KOPT-K1 (cell line): Measurements from ENCODE around the gene PADI2.

Source experiments
- H3K27ac ChIP-seq: fragments of 200-600 bp; sonication (generic); 2 replicates; pipeline ENCODE4 v1.5.1; 2016; ENCODE audit warnings: antibody characterized with exemption, mild to moderate bottlenecking, low read depth, low read length; ENCODE audit not compliant: poor library complexity, severe bottlenecking
- H3K36me3 ChIP-seq: fragments of 200-600 bp; sonication (generic); 2 replicates; pipeline ENCODE4 v1.5.1; 2017; ENCODE audit warnings: antibody characterized with exemption, mild to moderate bottlenecking, low read length, moderate library complexity; ENCODE audit not compliant: insufficient read depth
- H3K9me3 ChIP-seq: fragments of 200-600 bp; sonication (generic); 2 replicates; pipeline ENCODE4 v1.5.1; 2017; ENCODE audit warnings: antibody characterized with exemption, low read length, mild to moderate bottlenecking; ENCODE audit not compliant: insufficient read depth, poor library complexity, severe bottlenecking

Gene PADI2

DNA sequence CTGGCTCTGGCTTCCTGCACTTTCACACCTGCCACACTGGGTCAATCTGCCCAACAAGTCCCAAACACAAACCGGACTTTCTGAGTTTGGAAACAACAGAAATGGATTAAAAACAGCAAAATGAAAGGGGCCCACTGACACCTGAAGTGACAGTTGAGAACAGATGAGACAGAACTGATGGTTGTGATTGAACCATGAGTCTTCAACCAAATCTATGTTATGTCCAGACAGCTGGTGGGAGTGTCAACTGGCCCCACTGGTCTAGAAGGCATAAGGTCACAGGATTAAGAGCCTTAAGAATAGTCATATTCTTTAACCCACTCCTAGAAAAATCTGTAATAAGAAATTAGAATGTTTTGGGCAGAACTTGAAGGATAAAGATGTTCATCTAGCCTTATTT, 94.5 kb downstream of the PADI2 start:
- Histone ChIP-seq H3K27ac (no peak overlapping the region), H3K36me3 (peaks cover 100% of the 10 kb centered on the region)

DNA sequence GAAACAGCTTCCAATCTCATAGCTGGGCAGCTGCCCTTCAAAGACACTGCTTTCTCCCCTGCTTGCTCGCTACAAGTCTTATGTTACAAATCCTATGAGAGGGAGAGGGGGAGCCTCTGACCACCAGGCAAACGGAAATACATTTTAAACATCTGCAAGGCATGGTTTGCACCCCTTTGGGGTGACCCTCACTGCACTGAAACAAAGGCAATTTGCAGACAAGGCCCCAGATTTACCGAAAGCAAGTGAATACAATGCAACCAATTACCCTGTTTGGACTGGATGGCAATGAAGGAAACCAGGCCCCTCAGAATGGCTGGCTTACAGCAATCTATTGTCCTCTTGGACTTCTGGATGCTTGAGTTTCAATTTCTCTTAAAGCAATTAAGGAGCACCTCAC, 95.7 kb downstream of the PADI2 start:
- no peaks in the 10 kb centered on the region for H3K9me3 ChIP-seq
- H3K36me3 ChIP-seq: peaks cover 100% of the 10 kb centered on the region
- no peak overlapping the region for H3K27ac ChIP-seq

More for the DNA sequence above, 94.5 kb downstream of the PADI2 start:
- H3K9me3 ChIP-seq: no peaks in the 10 kb centered on the region

GRCh38 chr1:17023102-17023501, 96.1 kb downstream of the PADI2 start:
- Histone ChIP-seq H3K36me3 (peaks cover 100% of the 10 kb centered on the region), H3K27ac (no peak overlapping the region), H3K9me3 (no peaks in the 10 kb centered on the region)

DNA sequence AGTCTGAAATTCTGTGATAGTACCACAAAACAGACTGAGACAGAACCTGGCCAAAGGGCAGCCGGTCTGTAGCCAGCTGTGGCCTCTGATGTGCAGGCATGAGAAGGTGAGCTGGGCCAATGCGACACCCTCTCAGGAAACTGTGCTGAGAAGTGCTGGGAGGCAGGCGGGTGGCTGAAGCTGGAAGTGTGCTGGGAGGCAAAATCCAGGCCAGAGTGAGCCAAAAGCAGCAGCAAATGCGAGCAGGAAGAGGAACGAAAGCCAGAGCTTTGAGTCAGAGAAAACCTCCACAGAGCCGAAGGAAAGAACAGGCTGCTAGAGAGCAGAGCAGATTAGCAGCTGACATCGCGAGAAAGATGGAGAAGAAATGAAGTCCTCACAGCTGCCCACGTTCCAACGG, 97.4 kb downstream of the PADI2 start:
- H3K9me3 ChIP-seq: no peaks in the 10 kb centered on the region
- no peak overlapping the region for H3K27ac ChIP-seq
- peaks cover 93% of the 10 kb centered on the region for H3K36me3 ChIP-seq

DNA sequence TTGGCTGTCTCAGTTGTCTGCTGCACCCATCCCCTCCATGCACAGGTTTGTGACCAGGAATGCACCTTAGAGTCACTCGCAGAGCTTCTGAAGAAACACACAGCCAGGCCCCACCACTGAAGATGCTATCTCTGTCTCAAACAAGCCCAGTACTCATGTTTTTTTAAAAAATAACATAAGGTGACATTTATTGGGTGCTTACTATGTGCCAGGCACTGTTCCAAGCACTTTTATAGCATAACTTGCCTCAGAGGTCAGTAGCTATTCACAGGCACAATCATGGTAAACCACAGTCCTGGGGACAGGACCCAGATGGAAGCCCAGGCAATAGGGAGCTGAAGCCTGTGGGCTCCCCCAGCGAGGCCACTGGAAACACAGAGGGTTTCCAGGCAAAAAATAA, 98.7 kb downstream of the PADI2 start:
- no peak overlapping the region for H3K27ac ChIP-seq
- H3K36me3 ChIP-seq: peaks cover 79% of the 10 kb centered on the region
- no peaks in the 10 kb centered on the region for H3K9me3 ChIP-seq

DNA sequence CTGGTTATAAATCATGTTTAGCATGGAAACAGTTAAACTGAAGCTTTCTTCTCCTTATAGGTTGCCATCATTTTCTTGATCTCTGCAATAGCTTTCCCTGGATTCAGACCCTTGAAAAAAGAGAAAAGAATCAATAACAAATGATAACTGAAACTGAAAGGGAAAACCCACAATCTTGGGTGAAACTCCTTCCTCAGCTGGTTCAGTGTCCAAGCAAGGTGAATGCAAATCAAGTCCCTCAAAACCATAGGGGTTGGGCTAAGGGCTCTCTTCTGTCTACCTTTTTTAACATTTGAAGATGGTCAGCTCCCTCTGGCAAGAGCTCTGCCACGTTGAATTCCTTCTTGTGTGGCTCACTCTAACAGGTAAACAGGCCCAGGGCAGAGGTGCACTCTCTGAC, 100.4 kb downstream of the PADI2 start:
- Histone ChIP-seq H3K9me3 (no peaks in the 10 kb centered on the region), H3K36me3 (peaks cover 62% of the 10 kb centered on the region), H3K27ac (no peak overlapping the region)

GRCh38 chr1:17017435-17017834, 101.8 kb downstream of the PADI2 start:
- Histone ChIP-seq H3K36me3 (peaks cover 48% of the 10 kb centered on the region), H3K9me3 (no peaks in the 10 kb centered on the region), H3K27ac (no peak overlapping the region)
